ENCODE measurements around the gene MGA. TPM values are rescaled to one million over a fixed set of nuclear protein-coding genes. Genes with fewer than 3 reads are reported as not detected.
A peak's percentile ranks its signal among the peaks of the same experiment; 100 is the strongest.

Gene MGA
- polyA plus RNA-seq, 3 donors: 2.7 to 6.9 (median 4.2) TPM

GRCh38 chr15:41804916-41805666 is 144.9 kb downstream of the MGA start:
- TF ChIP-seq CTCF (IDR thresholded peaks at IDR 0.05): no peak
- Mint-ChIP-seq H3K9me3 (peaks cover 0 to 1% (median 0%) of the 10 kb centered on the region in 7 donors), H3K27me3 (ENCODE audit: low read depth in 3 of 3) (peaks cover 0 to 2% (median 0%) of the 10 kb centered on the region in 3 donors), H3K4me3 (no peak overlapping the region), H3K4me1 (peaks cover 4% of the 10 kb centered on the region), H3K36me3 (peaks cover 20 to 25% of the 10 kb centered on the region in 2 donors), H3K27ac (peak overlapping the region in 3 of 7 donors; percentile 3 to 35 (median 11))
- Histone ChIP-seq H3K9me3 (replicated peaks in 1 of 2; ENCODE audit: control insufficient read depth in 1 of 2, insufficient read depth in 1 of 2, low read length in 2 of 2) (no peaks in the 10 kb centered on the region), H3K27me3 (ENCODE audit: control insufficient read depth in 2 of 2, insufficient read depth in 2 of 2, low read length in 2 of 2) (no peaks in the 10 kb centered on the region), H3K9ac (ENCODE audit: insufficient read depth, low read length, poor library complexity, severe bottlenecking) (no peak overlapping the region), H3K27ac (ENCODE audit: low read depth in 1 of 2, low read length in 2 of 2) (no peak overlapping the region), H3K4me2 (replicated peaks; ENCODE audit: extremely low read depth, low read length, poor library complexity, severe bottlenecking) (no peak overlapping the region), H2AFZ (ENCODE audit: insufficient read depth, low read depth, low read length, poor library complexity, severe bottlenecking) (no peak overlapping the region), H3K4me1 (ENCODE audit: control insufficient read depth in 1 of 2, insufficient read depth in 2 of 2, low read length in 2 of 2) (peaks cover 0 to 3% of the 10 kb centered on the region in 2 donors), H3K4me3 (replicated peaks in 1 of 3; ENCODE audit: low read depth in 2 of 3, low read length in 3 of 3) (no peak overlapping the region), H4K20me1 (ENCODE audit: insufficient read depth, low read length) (no peaks in the 10 kb centered on the region), H3K36me3 (replicated peaks in 1 of 2; ENCODE audit: control insufficient read depth in 1 of 2, insufficient read depth in 2 of 2, low read length in 2 of 2) (peaks cover 5 to 25% of the 10 kb centered on the region in 2 donors), H3K79me2 (ENCODE audit: insufficient read depth, low read length) (no peaks in the 10 kb centered on the region)
- WGBS (ENCODE audit: insufficient coverage): 47% methylated on average over 3 of the region's 8 CpGs
- no peak for DNase-seq
- intact Hi-C loops (cut with micrococcal nuclease): no loop called here

GRCh38 chr15:41805711-41806110 is 145.5 kb downstream of the MGA start:
- Mint-ChIP-seq H3K27ac (peak overlapping the region in 1 of 7 donors; percentile 59), H3K36me3 (peaks cover 15 to 18% of the 10 kb centered on the region in 2 donors), H3K9me3 (peaks cover 0 to 1% (median 0%) of the 10 kb centered on the region in 7 donors), H3K27me3 (ENCODE audit: low read depth in 3 of 3) (peaks cover 0 to 1% (median 0%) of the 10 kb centered on the region in 3 donors), H3K4me1 (peaks cover 4% of the 10 kb centered on the region), H3K4me3 (no peak overlapping the region)
- H3K9me3 ChIP-seq (replicated peaks in 1 of 2; ENCODE audit: control insufficient read depth in 1 of 2, insufficient read depth in 1 of 2, low read length in 2 of 2): no peaks in the 10 kb centered on the region
- no peaks in the 10 kb centered on the region for H3K79me2 ChIP-seq (ENCODE audit: insufficient read depth, low read length)
- H3K9ac ChIP-seq (ENCODE audit: insufficient read depth, low read length, poor library complexity, severe bottlenecking): no peak overlapping the region
- TF ChIP-seq CTCF (IDR thresholded peaks at IDR 0.05): no peak
- H3K4me1 ChIP-seq (ENCODE audit: control insufficient read depth in 1 of 2, insufficient read depth in 2 of 2, low read length in 2 of 2): peaks cover 0 to 3% of the 10 kb centered on the region in 2 donors
- no peak overlapping the region for H3K4me3 ChIP-seq (replicated peaks in 1 of 3; ENCODE audit: low read depth in 2 of 3, low read length in 3 of 3)
- H4K20me1 ChIP-seq (ENCODE audit: insufficient read depth, low read length): no peaks in the 10 kb centered on the region
- no peak overlapping the region for H3K27ac ChIP-seq (ENCODE audit: low read depth in 1 of 2, low read length in 2 of 2)
- WGBS (ENCODE audit: insufficient coverage): 100% methylated on average over 1 of the region's 3 CpGs
- intact Hi-C loops (cut with micrococcal nuclease): no loop called here
- peaks cover 5 to 19% of the 10 kb centered on the region in 2 donors for H3K36me3 ChIP-seq (replicated peaks in 1 of 2; ENCODE audit: control insufficient read depth in 1 of 2, insufficient read depth in 2 of 2, low read length in 2 of 2)
- no peaks in the 10 kb centered on the region for H3K27me3 ChIP-seq (ENCODE audit: control insufficient read depth in 2 of 2, insufficient read depth in 2 of 2, low read length in 2 of 2)
- no peak overlapping the region for H2AFZ ChIP-seq (ENCODE audit: insufficient read depth, low read depth, low read length, poor library complexity, severe bottlenecking)
- H3K4me2 ChIP-seq (replicated peaks; ENCODE audit: extremely low read depth, low read length, poor library complexity, severe bottlenecking): no peak overlapping the region
- DNase-seq: no peak
